Measurements from ENCODE around the gene DIP2A. TPM values are rescaled to one million over a fixed set of nuclear protein-coding genes. Genes with fewer than 3 reads are reported as not detected.

The DIP2A gene
- 6.8 and 7.8 TPM in 2 replicates for total RNA-seq (2014; rRNA removed; shearing (Covaris generic))

GRCh38 chr21:46458315-46459023, at the start of gene DIP2A:
Gene DIP2A (plus strand): TSS chr21:46458891. CDS start chr21:46459132, 241 bp downstream.
- DNase-seq (ENCODE audit: low spot score) = peak; percentile 97

- DNase-seq (ENCODE audit: low spot score) = no peak
Observed at GRCh38 chr21:46409641-46410406, 48.9 kb upstream of the DIP2A start.

GRCh38 chr21:46410516-46410915, 48.2 kb upstream of the DIP2A start:
- DNase-seq (ENCODE audit: low spot score) = no peak

GRCh38 chr21:46411236-46411635, 47.5 kb upstream of the DIP2A start:
- no peak for DNase-seq (ENCODE audit: low spot score)

GRCh38 chr21:46411691-46412090, 47.0 kb upstream of the DIP2A start:
- DNase-seq (ENCODE audit: low spot score) = no peak

- DNase-seq (ENCODE audit: low spot score) = no peak
Observed at GRCh38 chr21:46412521-46413364, 45.9 kb upstream of the DIP2A start.

- no peak for DNase-seq (ENCODE audit: low spot score)
Observed at GRCh38 chr21:46413365-46413696, 45.4 kb upstream of the DIP2A start.

GRCh38 chr21:46414965-46415275, 43.8 kb upstream of the DIP2A start:
- no peak for DNase-seq (ENCODE audit: low spot score)

- no peak for DNase-seq (ENCODE audit: low spot score)
Observed at GRCh38 chr21:46416551-46416950, 42.1 kb upstream of the DIP2A start.

GRCh38 chr21:46418265-46418946, 40.3 kb upstream of the DIP2A start:
- DNase-seq (ENCODE audit: low spot score) = no peak

GRCh38 chr21:46420241-46421190, 38.2 kb upstream of the DIP2A start:
- DNase-seq (ENCODE audit: low spot score) = no peak

- DNase-seq (ENCODE audit: low spot score) = no peak
Observed at GRCh38 chr21:46421191-46421750, 37.4 kb upstream of the DIP2A start.

- no peak for DNase-seq (ENCODE audit: low spot score)
Observed at GRCh38 chr21:46421756-46422555, 36.7 kb upstream of the DIP2A start.

GRCh38 chr21:46422636-46423241, 36.0 kb upstream of the DIP2A start:
- DNase-seq (ENCODE audit: low spot score) = no peak

GRCh38 chr21:46423546-46424038, 35.1 kb upstream of the DIP2A start:
- DNase-seq (ENCODE audit: low spot score) = no peak

- no peak for DNase-seq (ENCODE audit: low spot score)
Observed at GRCh38 chr21:46424039-46424591, 34.6 kb upstream of the DIP2A start.

GRCh38 chr21:46424621-46425020, 34.1 kb upstream of the DIP2A start:
- DNase-seq (ENCODE audit: low spot score) = no peak

GRCh38 chr21:46425041-46425440, 33.6 kb upstream of the DIP2A start:
- no peak for DNase-seq (ENCODE audit: low spot score)

GRCh38 chr21:46425571-46425970, 33.1 kb upstream of the DIP2A start:
- no peak for DNase-seq (ENCODE audit: low spot score)
